Stimulated activated CD8-positive, alpha-beta memory T cell treated with anti-CD3 and anti-CD28 coated beads, Interleukin-2, amount 100 ng/mL, for 48 hours (primary cell): ENCODE results near the gene PAPLN.

ENCODE experiments used
- DNase-seq, 2 donors: peaks; one replicate each; pipeline ENCODE4 v3.0.0-alpha.2; 2020; ENCODE audit warnings: low read depth in 2 of 2

PAPLN gene

GRCh38 chr14:73231981-73232851 is 5.1 kb upstream of the PAPLN start:
- no peak for DNase-seq

- no peak for DNase-seq
Measured at GRCh38 chr14:73232984-73233383, 4.3 kb upstream of the PAPLN start.

- no peak for DNase-seq
Measured at GRCh38 chr14:73233564-73233963, 3.7 kb upstream of the PAPLN start.

GRCh38 chr14:73234029-73234428 is 3.3 kb upstream of the PAPLN start:
- no peak for DNase-seq

- DNase-seq: no peak
Measured at GRCh38 chr14:73234586-73235394, 2.5 kb upstream of the PAPLN start.

- no peak for DNase-seq
Measured at GRCh38 chr14:73235531-73236155, 1.7 kb upstream of the PAPLN start.

- DNase-seq: no peak
Measured at GRCh38 chr14:73236157-73236556, 1.1 kb upstream of the PAPLN start.

GRCh38 chr14:73236752-73237218 is 521 bp upstream of the PAPLN start:
- no peak for DNase-seq

- DNase-seq: no peak
Measured at GRCh38 chr14:73237786-73238423, 599 bp downstream of the PAPLN start.

- no peak for DNase-seq
Measured at GRCh38 chr14:73238424-73238852, 1.1 kb downstream of the PAPLN start.

GRCh38 chr14:73238941-73239340 is 1.6 kb downstream of the PAPLN start:
- DNase-seq: no peak

- no peak for DNase-seq
Measured at GRCh38 chr14:73239393-73240241, 2.3 kb downstream of the PAPLN start.

- DNase-seq: no peak
Measured at GRCh38 chr14:73240816-73241480, 3.6 kb downstream of the PAPLN start.

GRCh38 chr14:73241481-73242165 is 4.3 kb downstream of the PAPLN start:
- DNase-seq: no peak

GRCh38 chr14:73242357-73242901 is 5.1 kb downstream of the PAPLN start:
- DNase-seq: no peak

GRCh38 chr14:73243341-73243740 is 6.0 kb downstream of the PAPLN start:
- DNase-seq: no peak

- no peak for DNase-seq
Measured at GRCh38 chr14:73243748-73244147, 6.4 kb downstream of the PAPLN start.

GRCh38 chr14:73244541-73245290 is 7.4 kb downstream of the PAPLN start:
- DNase-seq: no peak
